Stimulated activated CD8-positive, alpha-beta memory T cell treated with anti-CD3 and anti-CD28 coated beads, Interleukin-15, amount 100 ng/mL, for 1 hour (primary cell): ENCODE data around the gene MCM9.

Source experiments
- DNase-seq: peaks from one replicate; pipeline ENCODE4 v3.0.0-alpha.2; 2020; ENCODE audit warnings: low read depth

Gene MCM9

GRCh38 chr6:118934461-118935330, at the start of gene MCM9:
Gene MCM9, minus strand, starts transcription at chr6:118935159. Its CDS starts 3,436 bp downstream, at chr6:118931723.
- peak; percentile 73 for DNase-seq

- no peak for DNase-seq
Observed at GRCh38 chr6:118984342-118984741, 49.4 kb upstream of the MCM9 start.

GRCh38 chr6:118982575-118982911, 47.6 kb upstream of the MCM9 start:
- no peak for DNase-seq

GRCh38 chr6:118981884-118982574, 47.1 kb upstream of the MCM9 start:
- no peak for DNase-seq

- DNase-seq: no peak
Observed at GRCh38 chr6:118980063-118980462, 45.1 kb upstream of the MCM9 start.

- no peak for DNase-seq
Observed at GRCh38 chr6:118974790-118975189, 39.8 kb upstream of the MCM9 start.

- DNase-seq: no peak
Observed at GRCh38 chr6:118971682-118972081, 36.7 kb upstream of the MCM9 start.

GRCh38 chr6:118970866-118971265, 35.9 kb upstream of the MCM9 start:
- DNase-seq: no peak

GRCh38 chr6:118968416-118968815, 33.5 kb upstream of the MCM9 start:
- DNase-seq: no peak

GRCh38 chr6:118967239-118967638, 32.3 kb upstream of the MCM9 start:
- no peak for DNase-seq

GRCh38 chr6:118965843-118966370, 30.9 kb upstream of the MCM9 start:
- no peak for DNase-seq

GRCh38 chr6:118965371-118965770, 30.4 kb upstream of the MCM9 start:
- no peak for DNase-seq

- no peak for DNase-seq
Observed at GRCh38 chr6:118963003-118963402, 28.0 kb upstream of the MCM9 start.

GRCh38 chr6:118959903-118960302, 24.9 kb upstream of the MCM9 start:
- no peak for DNase-seq

GRCh38 chr6:118953391-118953790, 18.4 kb upstream of the MCM9 start:
- DNase-seq: no peak

- no peak for DNase-seq
Observed at GRCh38 chr6:118952683-118953082, 17.7 kb upstream of the MCM9 start.

GRCh38 chr6:118945217-118945616, 10.3 kb upstream of the MCM9 start:
- DNase-seq: no peak

GRCh38 chr6:118940770-118941169, 5.8 kb upstream of the MCM9 start:
- no peak for DNase-seq

- DNase-seq: no peak
Observed at GRCh38 chr6:118939683-118940082, 4.7 kb upstream of the MCM9 start.

GRCh38 chr6:118935978-118936703, 1.2 kb upstream of the MCM9 start:
- no peak for DNase-seq

GRCh38 chr6:118935331-118935668, 341 bp upstream of the MCM9 start:
- no peak for DNase-seq

- DNase-seq: no peak
Observed at GRCh38 chr6:118933855-118934460, 1.0 kb downstream of the MCM9 start.
